ENCODE measurements around the gene EFCAB11. TPM values are rescaled to one million over a fixed set of nuclear protein-coding genes. Genes with fewer than 3 reads are reported as not detected.
A peak's percentile ranks its signal among the peaks of the same experiment; 100 is the strongest.

The EFCAB11 gene
- total and polyA plus RNA-seq, 2 donors (not counting 1 experiment from before 2014, with no cell fraction given), result 4.2 to 13.8 TPM

DNA sequence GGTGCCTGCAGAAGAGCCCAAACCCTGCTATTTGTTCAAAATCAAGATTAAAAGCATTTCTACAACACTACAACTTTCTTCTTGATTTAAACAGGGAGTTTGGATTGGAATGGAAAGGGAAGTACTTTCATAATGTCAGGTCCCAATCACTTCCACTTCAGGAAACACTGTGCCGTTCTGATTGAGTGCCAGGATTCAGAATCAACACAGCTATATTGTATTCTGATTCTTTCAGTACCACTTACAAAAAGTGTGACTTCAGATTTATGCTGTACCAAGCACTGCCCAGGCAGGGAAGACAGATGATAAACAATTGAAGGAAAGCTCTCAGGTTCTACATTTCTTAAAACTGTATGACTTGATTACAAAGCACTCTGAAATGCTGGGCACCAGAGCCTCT lies 4.4 kb upstream of the EFCAB11 start:
- CTCF ChIA-PET, result interaction anchor here (0.7 to 5.2 kb wide), 2 partner anchors 14 to 1091 kb away, joined by 3 to 24 read pairs; no protein-coding TSS in a partner anchor
- WGBS (ENCODE audit: insufficient coverage), result no CpG with 5 or more reads among the region's 1 CpG
- Histone ChIP-seq H3K4me2 (replicated peaks; ENCODE audit: low read depth, low read length, poor library complexity, severe bottlenecking) (no peak overlapping the region), H3K36me3 (replicated peaks in 1 of 2; ENCODE audit: control extremely low read depth in 1 of 2, control insufficient read depth in 1 of 2, extremely low read depth in 1 of 2, insufficient read depth in 2 of 2, low read length in 1 of 2) (peaks cover 0 to 24% of the 10 kb centered on the region in 2 experiments), H2AFZ (ENCODE audit: insufficient read depth, low read depth, low read length, poor library complexity, severe bottlenecking) (no peak overlapping the region), H3K27me3 (replicated peaks in 1 of 4; ENCODE audit: control extremely low read depth in 1 of 4, control insufficient read depth in 3 of 4, insufficient read depth in 4 of 4, low read length in 3 of 4) (no peaks in the 10 kb centered on the region), H3K4me3 (ENCODE audit: control extremely low read depth in 1 of 5, extremely low read depth in 1 of 5, insufficient read depth in 1 of 5, low read depth in 2 of 5, low read length in 4 of 5) (no peak overlapping the region), H3K9me3 (ENCODE audit: control extremely low read depth in 1 of 3, control insufficient read depth in 2 of 3, insufficient read depth in 1 of 3, low read length in 2 of 3) (peaks cover 0 to 9% (median 6%) of the 10 kb centered on the region in 3 donors), H3K9ac (ENCODE audit: low read length) (no peak overlapping the region), H3K27ac (ENCODE audit: low read length in 2 of 2) (no peak overlapping the region), H3K4me1 (ENCODE audit: control insufficient read depth in 2 of 2, insufficient read depth in 2 of 2, low read length in 2 of 2) (peaks cover 18 to 21% of the 10 kb centered on the region in 2 donors), H3K79me2 (ENCODE audit: control insufficient read depth, insufficient read depth, low read length) (peaks cover 49% of the 10 kb centered on the region), H4K20me1 (ENCODE audit: control insufficient read depth, insufficient read depth, low read length, poor library complexity, severe bottlenecking) (peaks cover 18% of the 10 kb centered on the region)
- POLR2A ChIA-PET, result no interaction called here
- no peaks in the 10 kb centered on the region for H3K9me3 Mint-ChIP-seq (ENCODE audit: insufficient read depth)
- H3K4me3 Mint-ChIP-seq, result no peak overlapping the region
- H3K27ac Mint-ChIP-seq, result no peak overlapping the region
- H3K27me3 Mint-ChIP-seq, result no peaks in the 10 kb centered on the region
- DNase-seq (no peak), ATAC-seq (ENCODE audit: low read depth) (no peak)
- TF ChIP-seq EZH2 (IDR thresholded peaks at IDR 0.05; ENCODE audit: borderline replicate concordance, insufficient read depth, low read depth, low read length, poor library complexity, severe bottlenecking), result no peak
- TF ChIP-seq, protein P1, sequence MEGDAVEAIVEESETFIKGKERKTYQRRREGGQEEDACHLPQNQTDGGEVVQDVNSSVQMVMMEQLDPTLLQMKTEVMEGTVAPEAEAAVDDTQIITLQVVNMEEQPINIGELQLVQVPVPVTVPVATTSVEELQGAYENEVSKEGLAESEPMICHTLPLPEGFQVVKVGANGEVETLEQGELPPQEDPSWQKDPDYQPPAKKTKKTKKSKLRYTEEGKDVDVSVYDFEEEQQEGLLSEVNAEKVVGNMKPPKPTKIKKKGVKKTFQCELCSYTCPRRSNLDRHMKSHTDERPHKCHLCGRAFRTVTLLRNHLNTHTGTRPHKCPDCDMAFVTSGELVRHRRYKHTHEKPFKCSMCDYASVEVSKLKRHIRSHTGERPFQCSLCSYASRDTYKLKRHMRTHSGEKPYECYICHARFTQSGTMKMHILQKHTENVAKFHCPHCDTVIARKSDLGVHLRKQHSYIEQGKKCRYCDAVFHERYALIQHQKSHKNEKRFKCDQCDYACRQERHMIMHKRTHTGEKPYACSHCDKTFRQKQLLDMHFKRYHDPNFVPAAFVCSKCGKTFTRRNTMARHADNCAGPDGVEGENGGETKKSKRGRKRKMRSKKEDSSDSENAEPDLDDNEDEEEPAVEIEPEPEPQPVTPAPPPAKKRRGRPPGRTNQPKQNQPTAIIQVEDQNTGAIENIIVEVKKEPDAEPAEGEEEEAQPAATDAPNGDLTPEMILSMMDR (IDR thresholded peaks at IDR 0.05), result no peak
- intact Hi-C loops (cut with micrococcal nuclease), result loop anchor here (5.0 to 10.0 kb wide), 5 partner anchors 1164 to 1967 kb away; partner anchors contain the start of genes EML5, GALC, GPR65 and SPATA7
- H3K4me1 Mint-ChIP-seq, result peaks cover 49% of the 10 kb centered on the region

GRCh38 chr14:89957791-89958190 lies 3.3 kb upstream of the EFCAB11 start:
- Histone ChIP-seq H2AFZ (ENCODE audit: insufficient read depth, low read depth, low read length, poor library complexity, severe bottlenecking) (no peak overlapping the region), H3K9me3 (ENCODE audit: control extremely low read depth in 1 of 3, control insufficient read depth in 2 of 3, insufficient read depth in 1 of 3, low read length in 2 of 3) (peaks cover 0 to 9% (median 6%) of the 10 kb centered on the region in 3 donors), H3K27ac (ENCODE audit: low read length in 2 of 2) (no peak overlapping the region), H3K4me1 (ENCODE audit: control insufficient read depth in 2 of 2, insufficient read depth in 2 of 2, low read length in 2 of 2) (peaks cover 20 to 22% of the 10 kb centered on the region in 2 donors), H3K27me3 (replicated peaks in 1 of 4; ENCODE audit: control extremely low read depth in 1 of 4, control insufficient read depth in 3 of 4, insufficient read depth in 4 of 4, low read length in 3 of 4) (no peaks in the 10 kb centered on the region), H3K36me3 (replicated peaks in 1 of 2; ENCODE audit: control extremely low read depth in 1 of 2, control insufficient read depth in 1 of 2, extremely low read depth in 1 of 2, insufficient read depth in 2 of 2, low read length in 1 of 2) (peaks cover 0 to 14% of the 10 kb centered on the region in 2 experiments), H3K4me3 (ENCODE audit: control extremely low read depth in 1 of 5, extremely low read depth in 1 of 5, insufficient read depth in 1 of 5, low read depth in 2 of 5, low read length in 4 of 5) (no peak overlapping the region), H3K79me2 (ENCODE audit: control insufficient read depth, insufficient read depth, low read length) (peaks cover 41% of the 10 kb centered on the region), H3K4me2 (replicated peaks; ENCODE audit: low read depth, low read length, poor library complexity, severe bottlenecking) (no peak overlapping the region), H4K20me1 (ENCODE audit: control insufficient read depth, insufficient read depth, low read length, poor library complexity, severe bottlenecking) (peaks cover 18% of the 10 kb centered on the region), H3K9ac (ENCODE audit: low read length) (no peak overlapping the region)
- Mint-ChIP-seq H3K9me3 (ENCODE audit: insufficient read depth) (no peaks in the 10 kb centered on the region), H3K27ac (no peak overlapping the region), H3K27me3 (no peaks in the 10 kb centered on the region), H3K4me1 (peaks cover 50% of the 10 kb centered on the region), H3K4me3 (no peak overlapping the region)
- ChIA-PET CTCF (interaction anchor here (2.4 kb wide), 1 partner anchor 15 kb away, joined by 20 read pairs; no protein-coding TSS in a partner anchor), POLR2A (no interaction called here)
- TF ChIP-seq EZH2 (IDR thresholded peaks at IDR 0.05; ENCODE audit: borderline replicate concordance, insufficient read depth, low read depth, low read length, poor library complexity, severe bottlenecking), result no peak
- TF ChIP-seq, protein P1 (IDR thresholded peaks at IDR 0.05), result no peak
- DNase-seq (peak; percentile 8), ATAC-seq (ENCODE audit: low read depth) (no peak)
- intact Hi-C loops (cut with micrococcal nuclease), result loop anchor here (2.0 to 10.0 kb wide), 6 partner anchors 653 to 1965 kb away; partner anchors contain the start of genes EML5, GALC, GPR65 and SPATA7
- over 99% methylated on average over 7 of the region's 8 CpGs for WGBS (ENCODE audit: insufficient coverage)

Data from B cell (primary cell).